Measurements from ENCODE around the gene FTSJ3.
"Not testable (repeated sequence)": the region's sequence is repeated elsewhere in the genome, so short reads cannot be mapped to it uniquely, and the experiment has no call there.

The FTSJ3 gene

GRCh38 chr17:63816669-63817068, 10.8 kb downstream of the FTSJ3 start:
- H3K27ac Mint-ChIP-seq: peak overlapping the region in 1 of 2 donors; percentile 8
- H3K27me3 Mint-ChIP-seq: no peaks in the 10 kb centered on the region
- no peak overlapping the region for H3K4me3 Mint-ChIP-seq
- no peaks in the 10 kb centered on the region for H3K9me3 Mint-ChIP-seq
- H3K36me3 Mint-ChIP-seq (ENCODE audit: insufficient read depth): peaks cover 99% of the 10 kb centered on the region
- DNase-seq (no peak), ATAC-seq (replicated peaks) (no peak)
- H3K4me1 Mint-ChIP-seq (ENCODE audit: low read depth in 2 of 2): peaks cover 4 to 11% of the 10 kb centered on the region in 2 donors

DNA sequence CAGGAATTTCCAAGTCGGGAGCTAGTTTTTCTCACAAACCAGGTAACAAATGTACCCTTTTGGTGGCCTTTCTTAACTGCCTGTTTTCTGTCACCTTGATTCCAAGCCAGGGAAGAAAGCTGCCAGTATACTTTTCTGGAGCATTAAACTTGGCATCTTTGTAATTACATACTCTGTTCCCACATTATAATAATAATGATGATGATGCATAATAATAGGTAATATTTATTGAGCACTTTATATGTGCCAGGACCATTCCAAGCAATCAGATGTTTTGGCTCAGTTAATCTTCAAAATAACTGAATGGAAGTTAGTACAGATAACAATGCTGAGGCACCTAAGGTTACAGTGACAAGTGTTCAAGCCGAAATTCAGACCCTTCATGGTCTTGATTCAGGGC, 11.3 kb downstream of the FTSJ3 start:
- Mint-ChIP-seq H3K9me3 (no peaks in the 10 kb centered on the region), H3K27ac (no peak overlapping the region), H3K27me3 (no peaks in the 10 kb centered on the region), H3K36me3 (ENCODE audit: insufficient read depth) (peaks cover 99% of the 10 kb centered on the region), H3K4me3 (no peak overlapping the region), H3K4me1 (ENCODE audit: low read depth in 2 of 2) (peaks cover 4 to 6% of the 10 kb centered on the region in 2 donors)
- no peak for ATAC-seq (replicated peaks)
- DNase-seq: no peak

GRCh38 chr17:63809970-63810369, 17.5 kb downstream of the FTSJ3 start:
- Mint-ChIP-seq H3K4me3 (no peak overlapping the region), H3K4me1 (ENCODE audit: low read depth in 2 of 2) (no peaks in the 10 kb centered on the region), H3K27me3 (no peaks in the 10 kb centered on the region), H3K9me3 (no peaks in the 10 kb centered on the region), H3K27ac (no peak overlapping the region), H3K36me3 (ENCODE audit: insufficient read depth) (peaks cover 99% of the 10 kb centered on the region)
- DNase-seq (no peak), ATAC-seq (replicated peaks) (no peak)

GRCh38 chr17:63805591-63805990, 21.9 kb downstream of the FTSJ3 start:
- Mint-ChIP-seq H3K27ac (peak overlapping the region in 1 of 2 donors; percentile 59), H3K4me1 (ENCODE audit: low read depth in 2 of 2) (peaks cover 0 to 3% of the 10 kb centered on the region in 2 donors), H3K27me3 (no peaks in the 10 kb centered on the region), H3K4me3 (no peak overlapping the region), H3K9me3 (no peaks in the 10 kb centered on the region), H3K36me3 (ENCODE audit: insufficient read depth) (peaks cover 99% of the 10 kb centered on the region)
- DNase-seq (no peak), ATAC-seq (replicated peaks) (no peak)

DNA sequence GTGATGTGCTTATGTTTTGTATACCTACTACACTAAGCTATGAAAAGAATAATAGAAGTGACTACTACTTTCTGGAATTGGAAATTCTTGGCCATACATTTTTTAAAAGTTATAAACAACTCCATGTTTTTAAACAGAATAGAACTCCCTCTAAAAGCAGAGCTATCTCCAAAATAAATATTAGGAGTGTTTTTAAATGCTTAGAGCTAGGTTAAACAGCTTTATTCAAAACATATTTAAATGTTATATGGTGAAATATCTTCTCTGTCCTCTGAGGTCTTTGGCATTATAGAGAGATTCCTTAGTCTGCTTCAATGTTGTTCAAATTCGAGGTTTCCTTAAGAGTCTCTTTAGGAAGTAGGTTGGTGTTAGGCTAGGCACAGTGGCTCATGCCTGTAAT, 23.1 kb downstream of the FTSJ3 start:
- ATAC-seq (replicated peaks): no peak
- Mint-ChIP-seq H3K36me3 (ENCODE audit: insufficient read depth) (peaks cover 99% of the 10 kb centered on the region), H3K27me3 (no peaks in the 10 kb centered on the region), H3K27ac (peak overlapping the region; percentile 59 to 79), H3K9me3 (no peaks in the 10 kb centered on the region), H3K4me1 (ENCODE audit: low read depth in 2 of 2) (peaks cover 0 to 3% of the 10 kb centered on the region in 2 donors), H3K4me3 (no peak overlapping the region)
- no peak for DNase-seq

DNA sequence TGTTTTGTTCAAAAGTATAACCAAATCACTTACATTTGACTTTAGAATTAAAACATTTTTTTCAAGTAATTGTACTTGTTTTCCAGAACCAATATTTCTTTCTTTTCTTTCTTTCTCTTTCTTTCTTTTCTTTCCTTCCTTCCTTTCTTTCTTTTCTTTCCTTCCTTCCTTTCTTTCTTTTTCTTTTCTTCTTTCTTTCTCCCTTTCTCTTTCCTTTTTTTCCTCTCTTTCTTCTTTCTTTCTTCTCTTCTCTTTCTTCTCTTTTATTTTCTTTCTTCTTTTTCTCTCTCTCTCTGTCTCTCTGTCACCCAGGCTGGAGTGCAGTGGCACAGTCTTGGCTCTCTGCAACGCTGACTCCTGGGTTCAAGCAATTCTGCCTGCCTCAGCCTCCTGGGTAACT, 26.7 kb downstream of the FTSJ3 start:
- Mint-ChIP-seq H3K27ac (no peak overlapping the region), H3K9me3 (no peaks in the 10 kb centered on the region), H3K27me3 (no peaks in the 10 kb centered on the region), H3K4me3 (no peak overlapping the region), H3K36me3 (ENCODE audit: insufficient read depth) (peaks cover 89% of the 10 kb centered on the region), H3K4me1 (ENCODE audit: low read depth in 2 of 2) (peaks cover 0 to 3% of the 10 kb centered on the region in 2 donors)
- ATAC-seq (replicated peaks) (no peak), DNase-seq (no peak)

- Mint-ChIP-seq H3K27ac (no peak overlapping the region), H3K4me1 (ENCODE audit: low read depth in 2 of 2) (no peaks in the 10 kb centered on the region), H3K27me3 (no peaks in the 10 kb centered on the region), H3K9me3 (no peaks in the 10 kb centered on the region), H3K36me3 (ENCODE audit: insufficient read depth) (peaks cover 88% of the 10 kb centered on the region), H3K4me3 (no peak overlapping the region)
- ATAC-seq (replicated peaks): no peak
- no peak for DNase-seq
Observed at GRCh38 chr17:63798572-63799106, 28.8 kb downstream of the FTSJ3 start.

DNA sequence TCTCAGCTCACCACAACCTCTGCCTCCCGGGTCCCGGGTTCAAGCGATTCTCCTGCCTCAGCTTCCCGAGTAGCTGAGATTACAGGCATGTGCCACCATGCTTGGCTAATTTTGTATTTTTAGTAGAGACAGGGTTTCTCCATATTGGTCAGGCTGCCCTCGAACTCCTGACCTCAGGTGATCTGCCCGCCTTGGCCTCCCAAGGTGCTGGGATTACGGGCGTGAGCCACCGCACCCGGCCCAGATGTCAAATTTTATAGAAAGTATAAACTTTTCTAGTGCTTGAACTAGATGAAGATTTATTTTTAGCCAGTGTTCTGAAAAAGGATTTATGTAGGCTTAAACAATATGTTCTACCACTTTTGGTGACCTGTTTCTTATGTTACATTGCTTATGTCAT, 31.1 kb downstream of the FTSJ3 start:
- not testable (repeated sequence) for DNase-seq; H3K4me3 Mint-ChIP-seq; H3K9me3 Mint-ChIP-seq; H3K27me3 Mint-ChIP-seq; H3K4me1 Mint-ChIP-seq (ENCODE audit: low read depth in 2 of 2); ATAC-seq (replicated peaks)
- Mint-ChIP-seq H3K36me3 (ENCODE audit: insufficient read depth) (peaks cover 86% of the 10 kb centered on the region), H3K27ac (peak overlapping the region in 1 of 2 donors; percentile 56)

DNA sequence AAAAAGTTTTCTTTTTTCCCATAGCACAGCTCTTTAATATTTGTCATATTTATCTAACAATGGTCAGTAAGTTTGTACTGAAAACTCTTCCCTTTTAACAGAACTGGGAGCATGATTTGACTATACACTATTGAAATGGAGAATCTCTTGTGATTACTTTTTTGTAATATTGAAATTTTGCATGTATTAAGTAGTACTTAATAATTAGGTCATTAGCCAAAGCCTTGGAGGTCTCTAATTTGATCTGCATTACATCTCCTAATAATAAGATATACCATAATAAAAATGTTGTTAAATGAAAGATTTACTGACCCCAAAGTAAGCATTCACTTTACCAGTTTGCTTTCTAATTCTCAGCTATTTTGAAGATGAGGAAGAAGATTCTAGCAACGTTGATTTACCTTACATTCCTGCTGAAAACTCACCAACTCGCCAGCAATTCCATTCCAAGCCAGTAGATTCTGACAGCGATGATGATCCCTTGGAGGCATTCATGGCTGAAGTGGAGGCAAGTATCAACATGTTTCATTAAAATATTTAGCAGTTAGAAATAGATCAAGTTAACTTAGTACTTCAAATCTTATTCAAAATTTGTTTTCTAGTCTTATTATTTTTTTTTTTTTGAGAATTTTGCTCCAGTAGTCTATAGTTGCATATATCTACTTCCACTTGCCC, 35.3 kb downstream of the FTSJ3 start:
- DNase-seq (no peak), ATAC-seq (replicated peaks) (no peak)
- H3K4me3 Mint-ChIP-seq: no peak overlapping the region
- peaks cover 86% of the 10 kb centered on the region for H3K36me3 Mint-ChIP-seq (ENCODE audit: insufficient read depth)
- no peaks in the 10 kb centered on the region for H3K9me3 Mint-ChIP-seq
- H3K4me1 Mint-ChIP-seq (ENCODE audit: low read depth in 2 of 2): no peaks in the 10 kb centered on the region
- H3K27me3 Mint-ChIP-seq: no peaks in the 10 kb centered on the region
- H3K27ac Mint-ChIP-seq: no peak overlapping the region

DNA sequence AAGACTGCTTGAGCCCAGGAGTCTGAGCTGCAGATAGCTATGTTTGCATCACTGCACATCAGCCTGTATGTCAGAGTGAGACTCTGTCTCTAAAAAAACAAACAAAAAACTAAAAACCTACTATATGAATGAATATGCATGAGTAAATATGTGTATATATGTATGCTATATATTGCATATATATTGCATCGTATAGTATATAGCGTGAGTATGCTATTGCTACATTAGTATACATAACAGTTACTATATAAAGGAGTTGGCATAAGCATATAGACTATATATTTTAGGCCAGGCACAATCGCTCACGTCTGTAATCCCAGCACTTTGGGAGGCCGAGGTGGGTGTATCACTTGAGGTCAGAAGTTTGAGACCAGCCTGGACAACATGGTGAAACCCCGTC, 37.4 kb downstream of the FTSJ3 start:
- no peak for ATAC-seq (replicated peaks)
- Mint-ChIP-seq H3K27ac (no peak overlapping the region), H3K36me3 (ENCODE audit: insufficient read depth) (peaks cover 74% of the 10 kb centered on the region)

DNA sequence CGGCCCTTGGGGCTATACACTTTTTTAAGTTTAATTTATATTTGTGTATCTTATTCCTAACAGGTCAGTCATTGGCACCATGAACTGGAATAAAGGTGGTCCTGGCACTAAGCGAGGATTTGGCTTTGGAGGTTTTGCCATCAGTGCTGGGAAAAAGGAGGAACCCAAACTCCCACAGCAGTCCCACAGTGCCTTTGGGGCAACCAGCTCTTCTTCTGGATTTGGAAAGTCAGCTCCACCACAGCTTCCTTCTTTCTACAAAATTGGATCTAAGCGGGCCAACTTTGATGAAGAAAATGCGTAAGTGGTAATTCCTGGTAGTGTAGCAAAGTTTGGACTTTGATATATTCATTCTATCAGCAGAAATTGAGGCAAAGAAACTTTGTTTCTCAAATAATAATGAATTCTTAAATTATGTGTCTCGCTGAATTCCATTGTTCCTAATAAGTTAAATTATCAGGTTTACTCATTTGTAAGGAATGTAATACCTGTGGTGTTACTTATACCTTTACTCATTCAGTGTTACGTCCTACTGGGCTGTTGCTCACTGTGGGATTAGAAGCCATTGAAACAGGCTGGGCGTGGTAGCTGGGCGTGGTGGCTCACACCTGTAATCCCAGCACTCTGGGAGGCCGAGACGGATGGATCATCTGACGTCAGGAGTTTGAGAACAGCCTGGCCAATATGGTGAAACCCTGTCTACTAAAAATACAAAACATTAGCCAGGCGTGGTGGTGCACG, 40.3 kb downstream of the FTSJ3 start:
- no peaks in the 10 kb centered on the region for H3K9me3 Mint-ChIP-seq
- DNase-seq (no peak), ATAC-seq (replicated peaks) (no peak)
- H3K27me3 Mint-ChIP-seq: no peaks in the 10 kb centered on the region
- peaks cover 53% of the 10 kb centered on the region for H3K36me3 Mint-ChIP-seq (ENCODE audit: insufficient read depth)
- H3K4me3 Mint-ChIP-seq: no peak overlapping the region
- H3K27ac Mint-ChIP-seq: peak overlapping the region in 1 of 2 donors; percentile 8
- peaks cover 11 to 27% of the 10 kb centered on the region in 2 donors for H3K4me1 Mint-ChIP-seq (ENCODE audit: low read depth in 2 of 2)

More for the DNA sequence above, 37.4 kb downstream of the FTSJ3 start:
- DNase-seq: no peak
- Mint-ChIP-seq H3K27me3 (no peaks in the 10 kb centered on the region), H3K9me3 (no peaks in the 10 kb centered on the region), H3K4me3 (no peak overlapping the region), H3K4me1 (ENCODE audit: low read depth in 2 of 2) (peaks cover 0 to 5% of the 10 kb centered on the region in 2 donors)

DNA sequence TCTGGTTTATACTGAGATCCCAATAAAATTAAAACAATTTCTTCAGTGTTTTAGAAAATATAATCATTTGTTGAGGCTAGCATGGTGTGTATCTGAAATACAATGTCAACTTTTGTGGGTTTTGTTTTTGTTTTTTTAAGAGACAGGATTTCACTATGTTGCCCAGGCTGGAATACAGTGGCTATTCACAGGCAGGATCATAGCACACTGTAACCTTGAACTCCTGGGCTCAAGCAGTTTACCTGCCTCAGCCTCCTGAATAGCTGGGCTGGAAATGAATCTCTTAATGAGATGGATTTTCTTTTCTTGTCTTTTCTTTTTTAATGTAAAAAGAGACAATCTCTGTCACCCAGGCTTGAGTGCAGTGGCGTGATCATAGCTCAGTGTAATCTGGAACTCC, 41.3 kb downstream of the FTSJ3 start:
- Mint-ChIP-seq H3K27me3 (no peaks in the 10 kb centered on the region), H3K4me1 (ENCODE audit: low read depth in 2 of 2) (peaks cover 11 to 35% of the 10 kb centered on the region in 2 donors), H3K27ac (peak overlapping the region; percentile 44 to 81), H3K36me3 (ENCODE audit: insufficient read depth) (peaks cover 50% of the 10 kb centered on the region), H3K4me3 (no peak overlapping the region), H3K9me3 (no peaks in the 10 kb centered on the region)
- DNase-seq (no peak), ATAC-seq (replicated peaks) (no peak)

DNA sequence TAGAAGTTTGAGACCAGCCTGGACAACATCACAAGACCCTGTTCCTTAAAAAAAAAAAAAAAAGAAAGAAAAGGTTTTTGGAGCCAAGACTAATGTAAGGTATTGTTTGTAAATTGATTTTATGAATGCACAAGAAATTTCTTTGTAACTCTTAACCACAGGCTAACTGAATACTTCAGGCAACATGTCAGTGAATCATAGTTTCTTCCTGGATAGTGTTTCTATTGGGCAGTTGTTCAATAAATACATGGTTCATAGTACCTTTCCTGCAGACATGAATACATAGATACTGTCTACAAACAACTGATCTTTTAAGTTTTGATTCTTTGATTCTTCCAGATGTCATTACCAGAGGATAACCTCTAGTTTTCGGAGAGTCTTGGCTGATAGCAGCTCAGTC, 41.9 kb downstream of the FTSJ3 start:
- Mint-ChIP-seq H3K36me3 (ENCODE audit: insufficient read depth) (peaks cover 48% of the 10 kb centered on the region), H3K27me3 (no peaks in the 10 kb centered on the region), H3K4me3 (no peak overlapping the region), H3K4me1 (ENCODE audit: low read depth in 2 of 2) (peaks cover 16 to 40% of the 10 kb centered on the region in 2 donors), H3K9me3 (no peaks in the 10 kb centered on the region), H3K27ac (peak overlapping the region; percentile 44 to 81)
- no peak for ATAC-seq (replicated peaks)
- no peak for DNase-seq

DNA sequence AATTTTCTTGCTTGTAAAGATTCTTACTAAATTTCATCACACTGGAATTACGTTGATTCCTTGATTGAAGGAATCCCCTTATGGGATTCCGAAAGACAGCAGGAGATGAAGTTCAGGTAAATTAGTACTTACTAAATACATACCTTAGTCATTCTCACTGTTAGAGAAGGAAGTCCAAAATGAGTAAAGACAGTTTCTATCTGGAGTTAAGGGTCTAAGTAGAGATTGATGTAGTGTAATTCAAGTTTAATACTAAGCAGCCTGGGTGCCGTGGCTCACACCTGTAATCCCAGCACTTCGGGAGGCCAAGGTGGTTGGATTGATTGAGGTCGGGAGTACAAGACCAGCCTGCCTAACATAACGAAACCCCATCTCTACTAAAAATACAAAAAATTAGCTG, 43.9 kb downstream of the FTSJ3 start:
- H3K4me1 Mint-ChIP-seq (ENCODE audit: low read depth in 2 of 2): peaks cover 19 to 52% of the 10 kb centered on the region in 2 donors
- H3K9me3 Mint-ChIP-seq: no peaks in the 10 kb centered on the region
- H3K4me3 Mint-ChIP-seq: no peak overlapping the region
- ATAC-seq (replicated peaks) (no peak), DNase-seq (no peak)
- no peaks in the 10 kb centered on the region for H3K27me3 Mint-ChIP-seq
- H3K27ac Mint-ChIP-seq: peak overlapping the region; percentile 65 to 83
- H3K36me3 Mint-ChIP-seq (ENCODE audit: insufficient read depth): peaks cover 36% of the 10 kb centered on the region
